H1 (cell line): Measurements from ENCODE around the gene CDK5RAP3. TPM values are rescaled to one million over a fixed set of nuclear protein-coding genes. Genes with fewer than 3 reads are reported as not detected.

Experiments used
- CTCF ChIA-PET: fragments of 300-600 bp; sonication (Branson Sonifier 250); formaldehyde crosslinking; loops from one replicate; lab custom pipeline; 2021; ENCODE audit not compliant: partially characterized antibody; lab: Charles Lee
- POLR2A ChIA-PET: fragments of 300-600 bp; sonication (Branson Sonifier 250); formaldehyde crosslinking; loops from one replicate; lab custom pipeline; 2021; ENCODE audit warnings: inconsistent platforms; ENCODE audit not compliant: partially characterized antibody; lab: Charles Lee
- DNase-seq, 2 experiments: peaks; one replicate each; pipeline versions ENCODE4 v3.0.0 to v3.0.0-alpha.2; 2010 to 2022; ENCODE audit warnings: low spot score in 2 of 2, low read depth in 1 of 2, mixed read lengths in 1 of 2
- FAIRE-seq: peaks from 2 replicates; lab custom pipeline; 2011; peaks lifted over from hg19 to GRCh38; lab: Jason Lieb, UNC
- H2AFZ ChIP-seq: 2 replicates; pipeline ENCODE4 v1.8.1; 2012; ENCODE audit warnings: low read length, inconsistent platforms
- H2AK5ac ChIP-seq: 2 replicates; pipeline ENCODE4 v1.6.1; 2013; ENCODE audit warnings: low read depth, low read length
- H2BK120ac ChIP-seq: replicated peaks from 2 replicates; pipeline ENCODE3; 2013; ENCODE audit warnings: low read depth, low read length, inconsistent platforms
- H2BK12ac ChIP-seq: 2 replicates; pipeline ENCODE4 v1.6.1; 2013; ENCODE audit warnings: low read depth, low read length
- H2BK15ac ChIP-seq: 2 replicates; pipeline ENCODE4 v1.6.1; 2013; ENCODE audit warnings: low read length
- H2BK20ac ChIP-seq: 2 replicates; pipeline ENCODE4 v1.6.1; 2013; ENCODE audit warnings: low read length
- H2BK5ac ChIP-seq: 2 replicates; pipeline ENCODE4 v1.6.1; 2013; ENCODE audit warnings: low read depth, low read length
- H3K14ac ChIP-seq: 2 replicates; pipeline ENCODE4 v1.6.1; 2013; ENCODE audit warnings: inconsistent platforms; ENCODE audit not compliant: insufficient read length
- H3K18ac ChIP-seq: 2 replicates; pipeline ENCODE4 v1.6.1; 2013; ENCODE audit warnings: low read length; ENCODE audit errors: extremely low read depth
- H3K23ac ChIP-seq: 2 replicates; pipeline ENCODE4 v1.6.1; 2013; ENCODE audit warnings: inconsistent platforms; ENCODE audit not compliant: insufficient read length
- H3K23me2 ChIP-seq: 2 replicates; pipeline ENCODE4 v1.6.1; 2013; ENCODE audit warnings: low read depth, low read length
- H3K27ac ChIP-seq: 2 replicates; pipeline ENCODE4 v1.6.1; 2011; ENCODE audit warnings: low read depth, low read length, inconsistent platforms
- H3K27me3 ChIP-seq, 4 experiments: replicated peaks in 1 of 4; 1 replicate in 1 of 4; 2 replicates in 3 of 4; pipeline versions ENCODE4 v1.6.1 to v1.8.1; 2011 to 2013; ENCODE audit warnings: low read length in 3 of 4, mild to moderate bottlenecking in 3 of 4, inconsistent platforms in 2 of 4, mixed read lengths in 2 of 4, moderate library complexity in 1 of 4; ENCODE audit not compliant: control insufficient read depth in 3 of 4, insufficient read depth in 3 of 4; ENCODE audit errors: extremely low read depth in 1 of 4
- H3K36me3 ChIP-seq, 4 experiments: 2 replicates each; pipeline versions ENCODE4 v1.6.1 to v1.8.1; 2011 to 2013; ENCODE audit warnings: mild to moderate bottlenecking in 4 of 4, low read length in 3 of 4, moderate library complexity in 2 of 4, control low read depth in 1 of 4, inconsistent platforms in 1 of 4; ENCODE audit not compliant: insufficient read depth in 4 of 4, control insufficient read depth in 2 of 4
- H3K4ac ChIP-seq: replicated peaks from 2 replicates; pipeline ENCODE3; 2013; ENCODE audit warnings: low read length, low read depth, mixed read lengths, inconsistent platforms; ENCODE audit not compliant: insufficient read length
- H3K4me1 ChIP-seq, 4 experiments: replicated peaks in 1 of 4; 1 replicate in 1 of 4; 2 replicates in 3 of 4; pipeline versions ENCODE4 v1.6.1 to v1.8.1; 2011 to 2013; ENCODE audit warnings: low read length in 3 of 4, inconsistent platforms in 2 of 4, mixed read lengths in 1 of 4; ENCODE audit not compliant: insufficient read depth in 4 of 4, control insufficient read depth in 3 of 4
- H3K4me2 ChIP-seq, 2 experiments: 2 replicates each; pipeline versions ENCODE4 v1.6.1 to v1.8.1; 2011 to 2013; ENCODE audit warnings: low read depth in 2 of 2, low read length in 2 of 2, control low read depth in 1 of 2, inconsistent platforms in 1 of 2, mild to moderate bottlenecking in 1 of 2; ENCODE audit not compliant: insufficient read depth in 1 of 2
- H3K4me3 ChIP-seq, 4 experiments: fragments of 200-600, 300-600 bp in 1 of 4; sonication (generic), shearing (Covaris generic), sonication (Bioruptor Twin) in 1 of 4; 2 replicates each; pipeline versions ENCODE4 v1.5.1 to v1.8.1; 2011 to 2016; ENCODE audit warnings: low read length in 4 of 4, low read depth in 3 of 4, control low read depth in 2 of 4, inconsistent platforms in 2 of 4, mild to moderate bottlenecking in 2 of 4, mixed read lengths in 1 of 4, moderate library complexity in 1 of 4; ENCODE audit not compliant: insufficient read depth in 2 of 4; ENCODE audit errors: extremely low read depth in 1 of 4
- H3K56ac ChIP-seq: replicated peaks from 2 replicates; pipeline ENCODE3; 2013; ENCODE audit warnings: low read depth, mild to moderate bottlenecking, mixed read lengths, low read length, inconsistent platforms; ENCODE audit not compliant: insufficient read length
- H3K79me1 ChIP-seq: 2 replicates; pipeline ENCODE4 v1.6.1; 2013; ENCODE audit warnings: low read depth, low read length, control low read depth
- H3K79me2 ChIP-seq, 2 experiments: 2 replicates each; pipeline versions ENCODE4 v1.6.1 to v1.8.1; 2012 to 2013; ENCODE audit warnings: low read length in 2 of 2, mild to moderate bottlenecking in 2 of 2, inconsistent platforms in 1 of 2; ENCODE audit not compliant: insufficient read depth in 2 of 2, control insufficient read depth in 1 of 2
- H3K9ac ChIP-seq, 4 experiments: replicated peaks in 1 of 4; 1 replicate in 1 of 4; 2 replicates in 3 of 4; pipeline versions ENCODE4 v1.6.1 to v1.8.1; 2011 to 2013; ENCODE audit warnings: low read depth in 3 of 4, low read length in 3 of 4, control low read depth in 2 of 4, mild to moderate bottlenecking in 2 of 4, moderate library complexity in 2 of 4, inconsistent platforms in 1 of 4; ENCODE audit errors: extremely low read depth in 1 of 4
- H3K9me3 ChIP-seq, 2 experiments: 2 replicates each; pipeline versions ENCODE4 v1.6.1 to v1.8.1; 2012 to 2013; ENCODE audit warnings: mild to moderate bottlenecking in 2 of 2, moderate library complexity in 2 of 2, control low read depth in 1 of 2, inconsistent platforms in 1 of 2, low read depth in 1 of 2, low read length in 1 of 2, mixed read lengths in 1 of 2; ENCODE audit not compliant: insufficient read depth in 2 of 2
- H4K20me1 ChIP-seq, 2 experiments: replicated peaks in 1 of 2; 2 replicates each; pipeline versions ENCODE3 to v1.8.1; 2011 to 2013; ENCODE audit warnings: inconsistent platforms in 2 of 2, low read length in 2 of 2, mild to moderate bottlenecking in 1 of 2; ENCODE audit not compliant: insufficient read depth in 2 of 2, control insufficient read depth in 1 of 2
- H4K5ac ChIP-seq: 2 replicates; pipeline ENCODE4 v1.6.1; 2013; ENCODE audit warnings: low read length, low read depth, mixed read lengths, inconsistent platforms; ENCODE audit not compliant: insufficient read length
- H4K8ac ChIP-seq: 2 replicates; pipeline ENCODE4 v1.8.0; 2013; ENCODE audit warnings: mild to moderate bottlenecking, moderate library complexity, low read length, inconsistent platforms; ENCODE audit not compliant: insufficient read depth; ENCODE audit errors: extremely low read depth
- H4K91ac ChIP-seq: replicated peaks from 2 replicates; pipeline ENCODE3; 2013; ENCODE audit warnings: low read length, mixed read lengths, inconsistent platforms; ENCODE audit not compliant: insufficient read length
- CHD2 ChIP-seq: IDR thresholded peaks from 2 replicates; pipeline ENCODE4 v1.6.1; 2012; ENCODE audit warnings: low read length, improper control_type of control experiment
- POU5F1 ChIP-seq: IDR thresholded peaks from 2 replicates; pipeline ENCODE4 v1.6.1; 2011; ENCODE audit warnings: low read depth, mild to moderate bottlenecking, low read length, moderate library complexity
- RNF2 ChIP-seq: fragments of 200-900, 300-1000 bp; sonication (generic); IDR thresholded peaks from 2 replicates; pipeline ENCODE4 v1.7.1; 2016; ENCODE audit warnings: borderline replicate concordance, low read depth, mild to moderate bottlenecking, antibody characterized with exemption, low read length; ENCODE audit not compliant: poor library complexity, severe bottlenecking; ENCODE audit errors: missing control alignments
- TBP ChIP-seq: IDR thresholded peaks from 2 replicates; pipeline ENCODE4 v1.6.1; 2011; ENCODE audit warnings: low read depth, low read length, improper control_type of control experiment
- WGBS, 2 experiments: shearing (Covaris generic) in 1 of 2; methylation state at CpG; one replicate each; pipeline versions ENCODE4 v1.1.6 to v1.1.7; 2013 to 2015; ENCODE audit warnings: low lambda C conversion rate in 2 of 2, mixed read lengths in 2 of 2, inconsistent platforms in 1 of 2, low coverage in 1 of 2, missing lambda C conversion rate in 1 of 2; ENCODE audit not compliant: insufficient replicate concordance in 2 of 2, insufficient coverage in 1 of 2, insufficient read length in 1 of 2; ENCODE audit errors: extremely low coverage in 1 of 2, missing lambda C conversion rate in 1 of 2; 5-methylcytosine and 5-hydroxymethylcytosine counted together
- polyA plus RNA-seq, 7 experiments: library from polyadenylated mRNA; depleted of rRNA in 3 of 7; stranded (reverse) in 5 of 7; unstranded in 2 of 7; fragments of >200 nt in 5 of 7; fragments of 200-250 nt in 2 of 7; gene quantifications; 1 replicate in 5 of 7; 2 replicates in 1 of 7; 4 replicates in 1 of 7; pipeline versions ENCODE4 v1.2.1 to v1.2.3, GENCODE V29; 2011 to 2013; ENCODE audit warnings: missing spikeins in 2 of 7, mixed read lengths in 2 of 7
- total RNA-seq: library from RNA; stranded (reverse); fragmentation: NEBNext Ultra II Directional; extraction: Animal tissue kit (Norgen Biotek cat#: 25700); gene quantifications from 2 replicates; pipeline ENCODE4 v1.2.1, GENCODE V29; 2021

The CDK5RAP3 gene
- total and polyA plus RNA-seq, 2 of the 8 experiments (the other 6 are each of a cell fraction or from before 2014, with no cell fraction given) = 88.2 to 93.2 TPM

DNA sequence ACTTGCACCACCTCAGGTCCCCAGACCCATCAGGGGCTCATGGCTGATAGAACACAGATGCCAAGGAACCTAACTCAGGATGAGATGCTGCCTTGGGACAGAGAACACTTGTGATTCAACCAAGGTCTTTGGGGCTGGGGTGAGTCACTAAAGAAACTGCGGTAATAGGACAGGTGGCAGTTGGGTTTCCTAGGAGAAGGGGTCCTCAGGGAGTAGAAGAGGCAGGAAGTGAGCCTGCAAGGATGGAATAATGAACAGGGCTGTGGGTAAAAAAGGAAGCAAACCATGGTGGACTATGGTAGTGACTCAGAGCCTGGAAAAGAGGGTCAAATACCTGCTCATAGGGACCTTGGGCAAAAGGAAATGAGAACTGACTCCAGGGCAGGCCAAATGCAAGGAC lies 36.1 kb upstream of the CDK5RAP3 start:
- H4K20me1 ChIP-seq = no peaks in the 10 kb centered on the region
- no peak overlapping the region for H2AK5ac ChIP-seq
- TF ChIP-seq CHD2 (no peak), POU5F1 (no peak), TBP (no peak), RNF2 (no peak)
- 0 out of 2 replicates have a peak, but pooled peaks cover 3% of the 10 kb centered on the region for H3K23me2 ChIP-seq
- WGBS, 2 experiments = 91% methylated on average over 1 of the region's 1 CpG; no CpG with 5 or more reads in 1 of the 2 experiments
- H3K27me3 ChIP-seq = peaks cover 0 to under 1% (median 0%) of the 10 kb centered on the region in 4 experiments; a peak in 2 of 7 replicates
- no peak overlapping the region for H3K4me3 ChIP-seq
- H3K9ac ChIP-seq = no peak overlapping the region
- H3K14ac ChIP-seq = no peak overlapping the region
- FAIRE-seq = no peak
- ChIA-PET CTCF (interaction anchor here (4.4 to 28.0 kb wide), 2 partner anchors 11 to 33 kb away, joined by 35 to 1010 read pairs; partner anchors contain the start of genes CDK5RAP3 and PRR15L), POLR2A (interaction anchor here (1.8 kb wide), 1 partner anchor 10 kb away, joined by 6 read pairs; no protein-coding TSS in a partner anchor)
- no peaks in the 10 kb centered on the region for H3K4me1 ChIP-seq
- H3K18ac ChIP-seq = no peak overlapping the region
- H2BK5ac ChIP-seq = no peak overlapping the region
- no peaks in the 10 kb centered on the region for H3K79me2 ChIP-seq
- no peaks in the 10 kb centered on the region for H3K79me1 ChIP-seq
- H3K56ac ChIP-seq = no peak overlapping the region
- H2BK15ac ChIP-seq = no peak overlapping the region
- H4K91ac ChIP-seq = no peak overlapping the region
- no peak overlapping the region for H3K4ac ChIP-seq
- no peak overlapping the region for H2BK20ac ChIP-seq
- no peak for DNase-seq
- H3K23ac ChIP-seq = no peak overlapping the region
- H3K36me3 ChIP-seq = peaks cover 0 to 2% (median 0%) of the 10 kb centered on the region in 4 experiments; a peak in 1 of 8 replicates
- no peak overlapping the region for H4K8ac ChIP-seq
- H2AFZ ChIP-seq = no peak overlapping the region
- no peaks in the 10 kb centered on the region for H3K9me3 ChIP-seq
- no peak overlapping the region for H2BK12ac ChIP-seq
- H3K4me2 ChIP-seq = no peak overlapping the region
- no peak overlapping the region for H4K5ac ChIP-seq
- H2BK120ac ChIP-seq = no peak overlapping the region
- H3K27ac ChIP-seq = no peak overlapping the region
